Stimulated activated CD4-positive, alpha-beta T cell treated with anti-CD3 and anti-CD28 coated beads, TNF-alpha, amount 100 ng/mL, for 4 hours (primary cell): ENCODE data around the gene ATP9A.
"Not testable (repeated sequence)": the region's sequence is repeated elsewhere in the genome, so short reads cannot be mapped to it uniquely, and the experiment has no call there.

Source experiments
- DNase-seq, 3 experiments: peaks; one replicate each; pipeline ENCODE4 v3.0.0-alpha.2; 2020; ENCODE audit warnings: low read depth in 3 of 3

Gene ATP9A

DNA sequence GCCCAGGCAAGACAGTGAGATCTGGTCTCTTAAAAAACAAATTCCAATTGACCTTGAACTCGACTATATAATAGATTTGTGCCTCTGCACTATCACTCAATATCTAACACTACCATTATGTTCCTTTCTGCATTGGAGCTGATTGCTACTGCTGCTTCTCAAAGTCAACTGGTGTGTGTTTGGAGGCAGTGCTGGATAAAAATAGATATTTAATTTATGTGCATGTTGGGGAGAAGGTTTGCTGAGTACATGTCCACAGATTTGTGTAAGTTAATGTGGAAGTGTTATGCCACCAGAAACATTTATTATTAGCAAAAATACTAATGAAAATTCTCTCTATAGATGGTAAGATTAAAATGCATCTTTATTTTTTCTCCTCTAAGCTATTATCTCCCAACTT is 39.5 kb downstream of the ATP9A start:
- no peak for DNase-seq

DNA sequence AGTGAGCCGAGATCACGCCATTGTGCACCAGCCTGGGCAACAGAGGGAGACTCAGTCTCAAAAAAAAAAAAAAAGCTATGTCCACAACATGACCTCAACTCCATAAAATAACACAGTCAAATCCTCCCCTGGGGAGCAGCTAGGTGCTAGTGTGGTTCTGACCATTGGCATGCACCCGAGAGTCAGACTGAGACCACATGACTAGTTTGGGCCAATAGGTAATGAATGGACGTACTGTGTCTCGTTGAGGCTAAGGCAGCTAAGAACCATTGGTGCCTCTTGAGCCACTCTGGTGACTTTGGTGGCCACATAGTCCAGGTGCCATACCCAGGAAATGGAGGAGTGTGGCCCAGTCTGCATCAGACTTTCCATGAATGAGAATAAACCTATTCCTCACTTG is 40.3 kb downstream of the ATP9A start:
- DNase-seq: no peak

DNA sequence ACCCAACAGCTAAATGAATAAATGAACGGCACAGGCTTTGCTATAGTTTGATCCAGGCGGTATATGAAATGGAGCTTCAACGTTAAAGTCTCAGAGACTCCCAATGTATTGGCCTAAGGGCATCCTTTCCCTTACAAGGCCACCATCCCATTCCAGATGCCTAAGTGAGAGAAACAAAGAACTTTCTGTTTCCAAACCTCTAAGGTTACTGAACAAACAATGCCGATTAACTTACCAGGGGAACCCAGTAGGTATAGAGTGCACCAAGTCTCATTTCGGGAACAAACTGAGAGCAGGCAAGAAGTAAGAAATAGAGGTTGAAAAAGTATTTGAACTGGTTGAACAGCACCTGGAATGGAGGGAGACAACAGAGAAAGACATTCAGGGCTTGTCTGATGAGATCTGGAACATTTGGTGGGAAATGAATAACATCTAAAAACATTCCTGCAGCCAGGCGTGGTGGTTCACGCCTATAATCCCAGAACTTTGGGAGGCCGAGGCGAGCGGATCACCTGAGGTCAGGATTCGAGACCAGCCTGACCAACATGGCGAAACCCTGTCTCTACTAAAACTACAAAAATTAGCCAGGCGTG is 42.5 kb downstream of the ATP9A start:
- no peak for DNase-seq

DNA sequence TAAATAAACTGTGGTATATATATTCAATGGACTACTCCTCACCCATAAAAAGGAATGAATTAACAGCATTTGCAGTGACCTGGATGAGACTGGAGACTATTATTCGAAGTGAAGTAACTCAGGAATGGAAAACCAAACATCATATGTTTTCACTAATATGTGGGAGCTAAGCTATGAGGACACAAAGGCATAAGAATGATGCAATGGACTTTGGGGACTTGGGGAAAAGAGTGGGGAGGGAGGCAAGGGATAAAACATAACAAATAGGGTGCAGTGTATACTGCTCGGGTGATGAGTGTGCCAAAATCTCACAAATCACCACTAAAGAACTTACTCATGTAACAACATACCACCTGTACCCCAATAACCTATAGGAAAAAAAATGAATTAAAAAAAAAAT is 45.2 kb downstream of the ATP9A start:
- not testable (repeated sequence) for DNase-seq

DNA sequence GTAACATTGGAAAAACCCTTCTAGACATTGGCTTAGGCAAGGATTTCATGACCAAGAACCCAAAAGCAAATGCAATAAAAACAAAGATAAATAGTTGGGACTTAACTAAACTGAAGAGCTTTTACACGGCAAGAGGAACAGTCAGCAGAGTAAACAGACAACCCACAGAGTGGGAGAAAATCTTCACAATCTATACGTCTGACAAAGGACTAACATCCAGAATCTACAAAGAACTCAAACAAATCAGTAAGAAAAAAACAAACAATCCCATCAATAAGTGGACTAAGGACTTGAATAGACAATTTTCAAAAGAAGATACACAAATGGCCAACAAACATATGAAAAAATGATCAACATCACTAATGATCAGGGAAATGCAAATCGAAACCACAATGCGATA is 45.9 kb downstream of the ATP9A start:
- not testable (repeated sequence) for DNase-seq

DNA sequence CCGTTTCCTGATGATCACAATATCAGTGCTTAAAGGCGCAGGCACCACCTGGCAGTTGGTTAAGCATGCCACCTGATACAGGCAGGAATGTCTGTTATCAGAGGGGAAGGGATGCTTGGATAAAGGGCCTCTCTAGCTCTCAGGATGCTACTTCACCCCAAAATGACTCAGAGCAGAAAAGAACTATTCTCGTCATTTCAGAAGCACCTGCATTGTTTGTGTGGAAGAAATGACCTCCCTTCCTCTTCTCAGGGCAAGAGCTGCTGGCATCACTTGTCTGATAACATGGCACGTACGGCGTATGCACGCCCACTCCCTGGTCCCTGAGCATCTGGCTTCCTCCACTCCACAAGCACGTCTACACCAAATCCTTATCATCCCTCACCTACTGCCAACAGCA is 47.3 kb downstream of the ATP9A start:
- no peak for DNase-seq

DNA sequence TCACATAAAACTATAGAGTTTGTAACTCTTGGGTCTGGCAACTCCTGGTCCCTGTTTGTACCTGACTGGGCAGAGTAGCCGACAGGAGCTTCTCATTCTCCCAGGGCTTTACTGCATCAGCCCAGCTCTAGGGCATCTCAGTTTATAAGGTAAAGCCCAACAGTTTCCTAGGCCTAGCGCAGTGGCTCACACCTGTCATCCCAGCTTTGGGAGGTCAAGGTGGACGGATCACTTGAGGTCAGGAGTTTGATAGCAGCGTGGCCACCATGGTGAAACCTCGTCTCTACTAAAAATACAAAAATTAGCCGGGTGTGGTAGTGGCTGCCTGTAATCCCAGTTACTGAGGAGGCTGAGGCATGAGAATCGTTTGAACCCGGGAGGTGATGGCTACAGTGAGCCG is 47.8 kb downstream of the ATP9A start:
- no peak for DNase-seq

DNA sequence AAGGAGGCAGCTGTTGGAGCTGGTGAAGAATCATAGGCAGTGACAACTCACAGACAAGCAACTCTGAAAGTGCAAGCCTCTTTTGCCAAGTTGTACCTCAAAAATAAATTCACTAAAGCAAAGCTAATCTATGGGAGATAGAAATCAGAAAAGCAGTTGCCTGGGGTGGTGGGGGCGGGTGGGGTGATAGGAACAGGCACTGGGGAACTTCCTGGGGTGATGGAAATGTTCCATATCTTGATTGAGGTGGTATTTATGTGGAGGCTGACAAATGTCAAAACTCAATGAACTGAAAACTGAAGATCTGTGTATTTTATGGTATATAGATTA is 52.4 kb downstream of the ATP9A start:
- DNase-seq: no peak

DNA sequence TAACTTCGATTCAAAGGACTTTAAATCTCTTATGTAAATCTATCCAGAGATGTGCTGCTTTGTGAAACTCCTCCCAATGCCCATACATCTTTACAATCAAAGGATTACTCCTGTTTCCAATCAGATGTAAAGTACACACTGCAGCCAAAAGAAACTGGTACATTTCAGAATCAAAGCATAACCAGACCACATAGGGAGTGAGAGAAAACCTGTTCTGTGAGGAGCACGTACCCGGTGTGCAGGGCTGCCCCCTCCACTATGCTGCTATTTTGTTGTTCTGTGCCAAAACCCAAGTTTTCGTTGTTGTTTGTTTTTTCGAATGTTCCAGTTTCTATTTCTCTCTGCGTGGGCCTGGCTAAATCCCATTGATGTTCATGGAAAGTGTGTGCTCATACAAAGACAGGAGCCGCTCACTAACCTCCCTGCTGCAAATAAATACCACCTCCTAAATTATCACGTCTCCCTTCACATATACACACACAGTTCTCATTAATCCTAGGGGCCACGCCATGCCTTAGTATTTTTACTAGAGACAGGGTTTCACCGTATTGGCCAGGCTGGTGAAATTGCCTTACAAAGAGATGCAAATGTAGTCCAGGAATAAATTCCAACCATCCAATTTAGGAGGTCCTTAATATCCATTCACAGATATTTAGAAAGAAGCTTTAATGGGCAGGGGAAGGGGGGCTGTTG is 52.9 kb downstream of the ATP9A start:
- no peak for DNase-seq

DNA sequence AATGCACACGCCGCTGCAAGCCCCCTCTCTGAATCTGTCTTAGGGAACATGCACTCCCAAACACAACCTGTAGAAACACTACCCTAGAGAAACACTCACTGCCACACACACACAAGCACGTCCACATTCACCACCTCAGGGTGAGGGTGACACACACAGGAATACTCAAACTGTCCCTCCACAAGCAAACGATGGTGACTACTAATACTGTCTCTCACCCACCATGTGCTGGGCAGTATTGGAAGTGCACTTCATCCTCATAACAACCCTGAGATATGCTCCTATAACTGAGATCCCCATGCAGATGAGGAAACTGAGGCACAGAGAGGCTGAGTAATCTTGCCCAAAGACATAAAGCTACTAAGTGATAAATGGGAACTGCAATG is 55.0 kb downstream of the ATP9A start:
- DNase-seq: no peak

DNA sequence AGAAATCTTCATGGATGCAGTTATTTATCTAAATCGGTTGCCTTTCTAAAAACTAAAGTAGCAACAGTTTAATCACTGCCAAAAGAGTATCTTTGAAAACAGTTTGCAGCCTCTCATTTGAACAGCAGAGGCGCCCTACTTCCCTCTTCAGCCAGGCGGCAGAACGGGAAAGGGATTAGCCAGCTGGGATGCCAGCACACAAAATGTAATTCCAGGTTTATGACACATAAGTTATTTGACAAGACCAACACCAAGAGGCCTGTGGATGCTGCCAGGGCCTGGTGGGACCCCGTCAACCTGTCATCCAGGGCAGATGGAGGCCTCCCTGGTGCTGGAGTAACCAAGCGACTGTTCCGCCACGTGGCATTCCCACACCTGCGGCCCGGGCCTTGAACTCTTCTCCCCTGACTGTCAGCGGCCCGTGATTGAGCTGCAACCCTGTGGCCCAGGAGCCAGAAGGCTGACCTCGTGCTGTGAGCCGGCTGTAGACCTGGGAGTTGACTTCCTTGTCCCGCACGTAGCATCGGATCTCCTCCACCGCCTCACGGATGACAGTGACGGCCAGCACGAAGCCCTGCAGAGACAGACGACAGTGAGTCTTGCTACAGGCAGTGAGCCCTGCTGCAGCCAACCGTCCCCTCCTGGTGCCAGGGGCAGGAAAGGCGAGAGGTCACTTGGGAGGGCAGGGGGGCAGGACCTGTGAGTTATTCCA is 55.5 kb downstream of the ATP9A start:
- no peak for DNase-seq

DNA sequence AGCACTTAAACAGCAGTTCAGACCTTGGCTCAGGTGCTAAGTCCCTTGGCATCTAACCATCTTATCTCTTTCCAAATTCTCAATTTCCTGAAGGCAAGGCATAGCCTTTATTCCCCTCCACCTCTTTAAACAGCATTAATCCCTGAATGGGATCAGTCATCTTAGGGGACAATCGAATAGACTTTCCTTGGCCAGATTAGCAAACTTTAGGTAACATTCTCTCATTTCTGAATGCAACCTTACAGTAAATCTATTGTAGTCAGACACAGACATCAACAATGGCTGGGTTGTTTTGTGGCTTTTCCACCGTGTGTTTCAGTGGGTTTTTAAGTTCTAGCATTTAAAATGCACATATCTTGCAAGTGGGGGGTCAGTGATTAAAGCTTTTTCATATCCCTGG is 56.8 kb downstream of the ATP9A start:
- DNase-seq: no peak

DNA sequence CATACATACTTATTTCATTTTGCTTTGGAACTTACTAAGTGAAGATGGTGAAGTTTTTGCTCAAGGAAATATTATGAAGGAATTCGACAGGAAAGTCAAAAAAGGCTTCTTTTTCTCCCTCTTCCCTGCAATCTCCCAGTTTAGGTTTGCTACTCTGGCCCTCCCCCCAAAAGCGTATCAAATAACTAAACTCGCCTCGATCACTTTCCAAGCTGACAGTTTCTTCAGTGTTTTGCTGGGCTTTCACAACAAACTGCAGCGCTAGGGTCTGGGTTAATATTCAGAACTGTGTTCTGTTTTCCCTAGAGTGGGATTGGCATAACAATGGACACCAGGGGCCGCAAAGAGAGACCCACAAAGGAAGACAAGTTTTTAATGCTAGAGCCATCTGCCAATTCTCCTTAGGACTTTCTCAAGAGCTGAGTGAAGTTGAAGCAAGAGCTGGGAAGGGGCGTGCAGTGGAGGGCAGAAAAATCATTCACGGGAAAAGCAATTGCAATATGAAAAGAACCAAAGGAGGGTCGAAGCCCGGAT is 57.8 kb downstream of the ATP9A start:
- DNase-seq: no peak

DNA sequence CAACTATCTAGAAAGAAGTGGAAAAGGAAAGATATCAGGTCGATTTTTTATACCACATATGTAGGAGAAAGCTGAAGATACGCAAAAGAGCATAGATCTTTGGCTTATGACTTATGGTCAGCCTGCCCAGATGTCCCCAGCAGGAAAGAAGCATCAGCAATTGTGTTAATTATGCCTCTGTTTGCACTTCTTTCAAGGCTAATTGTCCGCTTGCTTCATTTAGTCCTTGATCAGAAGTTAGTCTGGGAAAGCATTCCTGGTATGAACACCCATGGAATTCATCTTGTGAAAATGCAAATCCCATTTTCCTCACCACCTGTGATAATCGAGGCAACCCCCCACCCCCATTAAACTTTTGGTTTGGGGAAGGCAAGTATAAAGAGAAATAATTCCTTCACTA is 62.8 kb downstream of the ATP9A start:
- DNase-seq: no peak

DNA sequence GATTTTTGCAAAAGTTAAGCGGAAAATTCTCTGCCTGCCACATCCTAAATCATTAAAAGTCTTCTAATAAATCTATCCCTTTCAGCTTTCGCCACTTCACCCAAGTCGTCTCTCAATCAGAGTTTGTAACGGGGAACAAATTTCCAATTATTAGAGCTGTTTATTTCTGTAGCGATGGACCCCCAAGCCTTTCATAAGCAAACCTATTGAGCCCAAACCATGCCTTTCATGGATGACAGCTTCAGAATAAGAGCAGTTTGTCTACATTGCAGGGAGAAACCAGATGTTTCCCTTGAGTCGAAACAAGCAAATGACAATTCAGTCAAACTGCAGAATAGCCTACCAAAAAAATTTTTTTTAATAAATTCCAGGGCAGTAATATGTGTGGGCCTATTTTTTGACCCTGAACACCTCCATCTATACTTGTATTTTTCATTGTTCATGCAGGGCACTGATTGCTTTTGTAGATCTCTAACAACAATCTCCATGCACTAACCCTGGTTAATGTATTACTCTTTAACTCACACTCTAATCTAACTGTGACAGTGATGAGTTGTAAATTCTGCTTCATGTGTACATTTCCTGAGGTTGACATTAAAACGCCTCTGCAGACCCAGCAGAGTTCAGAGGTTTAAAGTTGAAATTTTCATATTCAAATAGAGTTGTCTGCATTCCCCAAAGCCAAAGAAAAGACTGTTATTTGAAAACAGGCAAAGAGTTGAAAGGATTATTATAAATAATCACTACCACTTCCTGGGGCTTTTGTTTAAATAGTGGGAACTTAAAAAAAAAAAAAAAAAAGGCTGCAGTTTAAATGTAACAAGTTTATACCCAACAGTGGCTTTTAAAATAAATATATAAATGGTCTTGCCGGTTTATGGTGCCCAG is 64.5 kb downstream of the ATP9A start:
- no peak for DNase-seq

DNA sequence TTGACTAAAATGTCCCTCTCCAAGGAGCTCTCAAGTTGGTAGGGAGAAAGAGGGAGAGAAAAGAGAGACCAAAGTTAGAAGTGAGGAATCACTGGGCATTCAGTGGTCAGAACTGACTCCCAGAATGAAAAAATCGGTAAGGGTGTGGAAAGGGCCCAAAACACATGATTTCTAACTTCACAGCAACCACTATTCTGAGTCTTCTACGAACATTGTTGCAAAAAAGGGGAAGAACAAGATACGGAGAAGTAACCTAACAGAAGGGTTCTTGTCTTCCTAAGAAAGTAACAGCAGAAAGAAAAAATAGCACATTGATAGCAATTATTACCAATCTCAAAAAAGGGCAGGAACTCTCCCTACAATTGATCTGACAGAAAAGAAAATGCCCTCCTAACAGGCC is 65.6 kb downstream of the ATP9A start:
- DNase-seq: no peak

DNA sequence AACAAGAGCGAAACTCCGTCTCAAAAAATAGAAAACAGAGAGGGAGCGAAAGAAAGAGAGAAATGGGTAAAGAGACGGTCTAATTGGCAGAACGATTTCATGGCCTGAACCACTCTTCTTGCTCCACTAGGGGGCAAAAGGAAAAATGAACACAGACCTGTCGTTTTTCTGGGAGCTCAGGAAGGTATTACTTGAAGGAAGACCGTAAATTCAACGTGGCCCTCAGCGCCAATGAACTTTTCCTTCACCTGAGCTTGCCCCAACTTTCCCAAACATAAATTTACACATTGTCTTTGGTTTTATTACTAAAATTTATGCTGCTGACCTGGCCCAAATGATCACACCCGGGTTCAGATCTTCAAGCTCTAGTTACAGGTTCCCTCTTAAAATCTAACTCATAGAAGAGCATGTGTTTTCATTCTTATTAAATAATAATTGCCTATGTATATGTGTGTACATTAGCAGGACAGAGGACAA is 67.3 kb downstream of the ATP9A start:
- no peak for DNase-seq

DNA sequence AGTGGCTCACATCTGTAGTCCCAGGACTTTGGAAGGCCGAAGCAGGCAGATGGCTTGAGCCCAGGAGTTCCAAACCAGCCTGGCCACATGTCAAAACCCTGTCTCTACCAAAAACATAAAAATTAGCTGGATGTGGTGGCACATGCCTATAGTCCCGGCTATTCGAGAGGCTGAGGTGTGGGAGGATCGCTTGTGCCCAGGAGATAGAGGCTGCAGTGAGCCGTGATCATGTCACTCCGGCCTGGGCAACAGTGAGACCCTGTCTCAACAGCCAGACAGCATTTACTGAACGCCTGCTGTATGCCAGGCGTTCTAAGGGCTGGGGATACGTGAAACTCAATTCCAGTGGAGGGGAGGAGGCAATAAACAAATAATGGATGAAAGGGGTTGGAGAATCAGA is 69.9 kb downstream of the ATP9A start:
- no peak for DNase-seq

DNA sequence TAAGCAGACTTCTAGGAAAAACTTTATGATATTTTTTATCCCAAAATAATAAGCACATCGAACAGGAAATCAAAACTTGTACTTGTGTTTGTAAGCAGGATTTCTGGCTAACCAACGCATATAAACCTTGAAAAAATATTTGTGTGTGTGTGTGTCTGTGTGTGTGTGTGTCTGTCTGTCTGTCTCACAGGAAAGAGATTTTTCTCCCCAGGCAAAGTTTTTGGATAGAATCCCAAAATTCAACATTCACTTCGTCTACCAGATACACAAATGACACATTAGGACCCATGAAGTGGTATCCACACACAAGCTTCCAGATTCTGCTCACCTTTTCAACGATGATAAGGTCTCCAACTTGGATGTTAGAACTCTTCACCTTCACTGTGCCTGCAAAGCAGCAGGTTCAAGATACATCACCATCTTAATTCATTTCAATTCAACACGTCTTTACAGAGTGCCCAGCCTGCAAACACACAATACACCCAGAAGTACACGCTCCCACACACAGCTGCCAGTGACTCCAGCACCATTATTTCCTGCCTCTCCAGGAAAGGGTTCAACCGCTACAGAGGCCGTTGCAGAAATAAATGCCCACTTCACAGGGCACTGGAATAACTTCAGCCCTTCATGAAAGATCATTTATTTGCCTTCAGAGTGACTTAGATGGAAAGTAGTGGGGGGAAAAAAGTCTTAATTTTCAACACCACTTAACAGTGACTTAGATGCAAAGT is 70.9 kb downstream of the ATP9A start:
- DNase-seq: no peak

DNA sequence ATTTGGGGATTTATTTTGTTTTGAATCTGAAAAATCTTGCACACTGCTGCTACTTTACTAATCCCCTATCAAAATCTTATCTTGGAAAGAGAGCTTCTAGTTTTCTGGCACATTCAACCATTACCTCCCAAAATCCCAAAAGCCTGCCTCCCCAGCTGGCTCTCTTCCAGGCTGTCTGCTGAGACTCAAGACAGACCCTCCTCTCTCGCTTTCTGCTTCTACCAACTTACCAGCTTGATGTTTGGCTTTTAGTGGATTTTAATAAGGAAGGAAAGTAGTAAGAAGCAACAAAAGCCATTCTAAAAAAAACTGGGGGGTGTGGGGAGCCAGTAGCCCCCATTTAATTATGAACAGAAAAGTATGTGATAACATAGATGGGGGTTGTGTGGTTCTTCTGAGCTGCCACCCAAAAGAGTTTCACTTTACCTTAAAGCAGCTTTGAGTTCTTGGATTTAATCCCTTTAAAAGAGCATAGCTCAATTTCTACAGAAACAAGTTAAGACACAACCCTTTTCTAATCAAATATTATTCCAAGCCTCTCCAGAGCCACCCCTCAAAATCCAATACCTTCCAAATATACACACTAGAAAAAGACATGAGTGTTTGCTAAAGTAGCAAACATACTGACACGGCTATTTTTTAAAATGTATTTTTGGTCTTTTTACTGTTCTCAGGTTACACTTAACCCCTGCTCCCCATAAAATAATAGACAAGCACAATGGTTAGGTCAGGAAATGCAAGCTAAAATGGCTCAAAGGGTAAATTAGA is 71.7 kb downstream of the ATP9A start:
- DNase-seq: no peak
